ENCODE data around the gene KLKB1. TPM values are rescaled to one million over a fixed set of nuclear protein-coding genes. Genes with fewer than 3 reads are reported as not detected.

The KLKB1 gene
- total and polyA plus RNA-seq, 2 donors (not counting 3 experiments of a cell fraction or from before 2014, with no cell fraction given): not detected

GRCh38 chr4:186243331-186243730 lies 16.0 kb downstream of the KLKB1 start:
- ChIA-PET POLR2A (no interaction called here), CTCF (no interaction called here)
- Histone ChIP-seq H2AFZ (ENCODE audit: low read depth, low read length) (no peak overlapping the region), H3K36me3 (ENCODE audit: control insufficient read depth in 2 of 2, extremely low read depth in 1 of 2, insufficient read depth in 2 of 2, low read length in 2 of 2) (no peaks in the 10 kb centered on the region), H3K9ac (replicated peaks; ENCODE audit: extremely low read depth, insufficient read depth, low read length) (no peak overlapping the region), H3K79me2 (ENCODE audit: control insufficient read depth, insufficient read depth, low read length) (no peaks in the 10 kb centered on the region), H3K4me3 (replicated peaks in 1 of 3; ENCODE audit: insufficient read depth in 1 of 3, low read depth in 1 of 3, low read length in 3 of 3) (no peak overlapping the region), H3K9me1 (replicated peaks; ENCODE audit: control insufficient read depth, extremely low read depth, insufficient read depth, low read length) (no peaks in the 10 kb centered on the region), H3K27me3 (ENCODE audit: control insufficient read depth in 2 of 2, insufficient read depth in 2 of 2, low read length in 2 of 2) (no peaks in the 10 kb centered on the region), H4K20me1 (replicated peaks; ENCODE audit: control insufficient read depth, extremely low read depth, insufficient read depth, low read length) (no peaks in the 10 kb centered on the region), H3K27ac (ENCODE audit: insufficient read depth, low read depth, low read length) (no peak overlapping the region), H3K4me1 (ENCODE audit: control insufficient read depth, extremely low read depth, insufficient read depth, low read length) (no peaks in the 10 kb centered on the region), H3K4me2 (ENCODE audit: insufficient read depth, low read length) (no peak overlapping the region), H3K9me3 (replicated peaks; ENCODE audit: control insufficient read depth, insufficient read depth, low read length) (no peaks in the 10 kb centered on the region)
- BruUV-seq (replicated peaks): no TSS peak
- DNase-seq (ENCODE audit: low read depth, low spot score) (no peak), FAIRE-seq (no peak)
- TF ChIP-seq EZH2 (IDR thresholded peaks at IDR 0.05; ENCODE audit: borderline replicate concordance, low read depth, low read length, severe bottlenecking) (no peak), GATA2 (IDR thresholded peaks at IDR 0.05; ENCODE audit: insufficient read depth, insufficient read length, low read depth, low read length) (no peak), JUN (IDR thresholded peaks at IDR 0.05; ENCODE audit: borderline replicate concordance, insufficient read depth, insufficient read length, low read depth) (no peak), FOS (IDR thresholded peaks at IDR 0.05; ENCODE audit: borderline replicate concordance, insufficient read depth, low read length) (no peak), POLR2A (IDR thresholded peaks at IDR 0.05; ENCODE audit: low read depth, low read length) (no peak), MAX (IDR thresholded peaks at IDR 0.05; ENCODE audit: insufficient read depth, insufficient read length) (no peak), POLR2AphosphoS5 (IDR thresholded peaks at IDR 0.05; ENCODE audit: insufficient read depth, low read depth, low read length) (no peak), MYC (IDR thresholded peaks at IDR 0.05; ENCODE audit: low read depth, low read length) (no peak)
- TF ChIP-seq, protein P1, sequence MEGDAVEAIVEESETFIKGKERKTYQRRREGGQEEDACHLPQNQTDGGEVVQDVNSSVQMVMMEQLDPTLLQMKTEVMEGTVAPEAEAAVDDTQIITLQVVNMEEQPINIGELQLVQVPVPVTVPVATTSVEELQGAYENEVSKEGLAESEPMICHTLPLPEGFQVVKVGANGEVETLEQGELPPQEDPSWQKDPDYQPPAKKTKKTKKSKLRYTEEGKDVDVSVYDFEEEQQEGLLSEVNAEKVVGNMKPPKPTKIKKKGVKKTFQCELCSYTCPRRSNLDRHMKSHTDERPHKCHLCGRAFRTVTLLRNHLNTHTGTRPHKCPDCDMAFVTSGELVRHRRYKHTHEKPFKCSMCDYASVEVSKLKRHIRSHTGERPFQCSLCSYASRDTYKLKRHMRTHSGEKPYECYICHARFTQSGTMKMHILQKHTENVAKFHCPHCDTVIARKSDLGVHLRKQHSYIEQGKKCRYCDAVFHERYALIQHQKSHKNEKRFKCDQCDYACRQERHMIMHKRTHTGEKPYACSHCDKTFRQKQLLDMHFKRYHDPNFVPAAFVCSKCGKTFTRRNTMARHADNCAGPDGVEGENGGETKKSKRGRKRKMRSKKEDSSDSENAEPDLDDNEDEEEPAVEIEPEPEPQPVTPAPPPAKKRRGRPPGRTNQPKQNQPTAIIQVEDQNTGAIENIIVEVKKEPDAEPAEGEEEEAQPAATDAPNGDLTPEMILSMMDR (IDR thresholded peaks at IDR 0.05; ENCODE audit: extremely low read depth in 1 of 2, insufficient read depth in 1 of 2, low read depth in 1 of 2, low read length in 2 of 2): no peak
- dilution Hi-C loops (cut with MboI; ENCODE audit: extremely low pct_ligation_motif_present, low sequenced_read_pairs) (no loop called here), intact Hi-C loops (cut with micrococcal nuclease) (no loop called here)

Measured in endothelial cell of umbilical vein (primary cell).